Activated CD4-positive, alpha-beta T cell treated with anti-CD3 and anti-CD28 coated beads for 48 hours (primary cell): Measurements from ENCODE around the gene CMC1.
A peak's percentile ranks its signal among the peaks of the same experiment; 100 is the strongest.
"Not testable (repeated sequence)": the region's sequence is repeated elsewhere in the genome, so short reads cannot be mapped to it uniquely, and the experiment has no call there.

Experiments
- DNase-seq: peaks from one replicate; pipeline ENCODE4 v3.0.0-alpha.2; 2020

Gene CMC1

GRCh38 chr3:28241221-28242160 is at the start of gene CMC1:
Gene CMC1, plus strand, starts transcription at chr3:28241619. Its CDS starts 175 bp downstream, at chr3:28241794.
- peak; percentile 97 for DNase-seq

- DNase-seq: no peak
Observed at GRCh38 chr3:28198161-28198560, 43.3 kb upstream of the CMC1 start.

GRCh38 chr3:28198974-28199373 is 42.4 kb upstream of the CMC1 start:
- DNase-seq: no peak

GRCh38 chr3:28199643-28200042 is 41.8 kb upstream of the CMC1 start:
- not testable (repeated sequence) for DNase-seq

- not testable (repeated sequence) for DNase-seq
Observed at GRCh38 chr3:28200366-28200848, 41.0 kb upstream of the CMC1 start.

- DNase-seq: no peak
Observed at GRCh38 chr3:28206479-28206878, 34.9 kb upstream of the CMC1 start.

GRCh38 chr3:28207000-28207733 is 34.3 kb upstream of the CMC1 start:
- no peak for DNase-seq

- DNase-seq: no peak
Observed at GRCh38 chr3:28210968-28211713, 30.3 kb upstream of the CMC1 start.

- no peak for DNase-seq
Observed at GRCh38 chr3:28212681-28213080, 28.7 kb upstream of the CMC1 start.

GRCh38 chr3:28215407-28215806 is 26.0 kb upstream of the CMC1 start:
- no peak for DNase-seq

GRCh38 chr3:28218071-28218916 is 23.1 kb upstream of the CMC1 start:
- DNase-seq: no peak

- DNase-seq: no peak
Observed at GRCh38 chr3:28218917-28219198, 22.6 kb upstream of the CMC1 start.

- no peak for DNase-seq
Observed at GRCh38 chr3:28224430-28224829, 17.0 kb upstream of the CMC1 start.

- DNase-seq: no peak
Observed at GRCh38 chr3:28226020-28226419, 15.4 kb upstream of the CMC1 start.

GRCh38 chr3:28228623-28229022 is 12.8 kb upstream of the CMC1 start:
- DNase-seq: no peak

GRCh38 chr3:28232659-28233058 is 8.8 kb upstream of the CMC1 start:
- DNase-seq: no peak

- DNase-seq: no peak
Observed at GRCh38 chr3:28234454-28234853, 7.0 kb upstream of the CMC1 start.

- DNase-seq: no peak
Observed at GRCh38 chr3:28239108-28239507, 2.3 kb upstream of the CMC1 start.

GRCh38 chr3:28240441-28240840 is 978 bp upstream of the CMC1 start:
- no peak for DNase-seq

GRCh38 chr3:28242519-28242918 is 1.1 kb downstream of the CMC1 start:
- DNase-seq: no peak

- DNase-seq: no peak
Observed at GRCh38 chr3:28243424-28244106, 2.1 kb downstream of the CMC1 start.

GRCh38 chr3:28244491-28244890 is 3.1 kb downstream of the CMC1 start:
- DNase-seq: no peak
